Renal cortex interstitium (tissue), 15 donors: ENCODE data around the gene WARS2. TPM values are rescaled to one million over a fixed set of nuclear protein-coding genes. Genes with fewer than 3 reads are reported as not detected.
"Not testable (repeated sequence)": the region's sequence is repeated elsewhere in the genome, so short reads cannot be mapped to it uniquely, and the experiment has no call there.

Experiments
- DNase-seq, 11 donors: peaks; one replicate each; pipeline ENCODE4 v3.0.0-alpha.2; 2013; ENCODE audit warnings: low read depth in 9 of 11, low spot score in 4 of 11; ENCODE audit errors: extremely low read depth in 1 of 11
- long read RNA-seq, 16 experiments: transcript quantifications; one replicate each; lab custom pipeline, GENCODE V29; 2026
- polyA plus RNA-seq, 3 donors: library from polyadenylated mRNA; unstranded; fragments of 120-200 nt; gene quantifications; one replicate each; pipeline ENCODE4 v1.2.1, GENCODE V29; 2013; ENCODE audit not compliant: insufficient read length in 3 of 3

Gene WARS2
- 10 to 100 TPM; 20.8 to 22.7 (median 22.5) TPM for polyA plus RNA-seq
- long read RNA-seq, donor 1, transcript WARS2-201 (6 exons, 2,800 nt), result major isoform, 5 of 6 reads
- long read RNA-seq, donor 1, partial matches to known transcripts, result 0 of 6 reads
- long read RNA-seq, donor 1, other reads (novel, unspliced or antisense), result 0 of 6 reads
- long read RNA-seq, donor 2, transcript WARS2-201 (6 exons, 2,800 nt), result major isoform, 5 of 6 reads
- long read RNA-seq, donor 2, partial matches to known transcripts, result 0 of 6 reads
- long read RNA-seq, donor 2, other reads (novel, unspliced or antisense), result 0 of 6 reads
- long read RNA-seq, donor 3, transcript WARS2-201 (6 exons, 2,800 nt), result major isoform, 5 of 5 reads
- long read RNA-seq, donor 3, partial matches to known transcripts, result 0 of 5 reads
- long read RNA-seq, donor 3, other reads (novel, unspliced or antisense), result 0 of 5 reads
- long read RNA-seq, donor 4, transcript WARS2-201 (6 exons, 2,800 nt), result major isoform, 6 of 8 reads
- long read RNA-seq, donor 4, partial matches to known transcripts, result 0 of 8 reads
- long read RNA-seq, donor 4, other reads (novel, unspliced or antisense), result 0 of 8 reads
- long read RNA-seq, donor 5, result 0 reads
- long read RNA-seq, donor 6, partial matches to known transcripts, result 0 of 4 reads
- long read RNA-seq, donor 6, other reads (novel, unspliced or antisense), result 0 of 4 reads
- long read RNA-seq, donor 7, partial matches to known transcripts, result 0 of 4 reads
- long read RNA-seq, donor 7, other reads (novel, unspliced or antisense), result 0 of 4 reads
- long read RNA-seq, donor 8, transcript WARS2-201 (6 exons, 2,800 nt), result major isoform, 8 of 11 reads
- long read RNA-seq, donor 8, partial matches to known transcripts, result 0 of 11 reads
- long read RNA-seq, donor 8, other reads (novel, unspliced or antisense), result 0 of 11 reads
- long read RNA-seq, donor 9, transcript WARS2-201 (6 exons, 2,800 nt), result major isoform, 5 of 5 reads
- long read RNA-seq, donor 9, partial matches to known transcripts, result 0 of 5 reads
- long read RNA-seq, donor 9, other reads (novel, unspliced or antisense), result 0 of 5 reads
- long read RNA-seq, donor 10, transcript WARS2-201 (6 exons, 2,800 nt), result major isoform, 8 of 10 reads
- long read RNA-seq, donor 10, partial matches to known transcripts, result 0 of 10 reads
- long read RNA-seq, donor 10, other reads (novel, unspliced or antisense), result 0 of 10 reads
- long read RNA-seq, donor 11, partial matches to known transcripts, result 0 of 3 reads
- long read RNA-seq, donor 11, other reads (novel, unspliced or antisense), result 0 of 3 reads
- long read RNA-seq, donor 12, partial matches to known transcripts, result 0 of 4 reads
- long read RNA-seq, donor 12, other reads (novel, unspliced or antisense), result 0 of 4 reads
- long read RNA-seq, donor 13, partial matches to known transcripts, result 5 of 10 reads
- long read RNA-seq, donor 13, other reads (novel, unspliced or antisense), result 0 of 10 reads
- long read RNA-seq, donor 14, partial matches to known transcripts, result 0 of 5 reads
- long read RNA-seq, donor 14, other reads (novel, unspliced or antisense), result 0 of 5 reads
- long read RNA-seq, donor 15, partial matches to known transcripts, result 0 of 1 reads
- long read RNA-seq, donor 15, other reads (novel, unspliced or antisense), result 0 of 1 reads
- long read RNA-seq, donor 16, transcript WARS2-201 (6 exons, 2,800 nt), result major isoform, 9 of 10 reads
- long read RNA-seq, donor 16, partial matches to known transcripts, result 0 of 10 reads
- long read RNA-seq, donor 16, other reads (novel, unspliced or antisense), result 0 of 10 reads

GRCh38 chr1:119140177-119141019 is at the start of gene WARS2:
Gene WARS2, minus strand, starts transcription at chr1:119140653. Its CDS starts 9 bp downstream, at chr1:119140644.
- DNase-seq, result peak; percentile 94 to 99 (median 97)

GRCh38 chr1:119188926-119189325 is 48.5 kb upstream of the WARS2 start:
- no peak for DNase-seq

GRCh38 chr1:119187416-119187815 is 47.0 kb upstream of the WARS2 start:
- no peak for DNase-seq

- DNase-seq, result no peak
Observed at GRCh38 chr1:119186471-119186870, 46.0 kb upstream of the WARS2 start.

- no peak for DNase-seq
Observed at GRCh38 chr1:119184972-119185371, 44.5 kb upstream of the WARS2 start.

- DNase-seq, result no peak
Observed at GRCh38 chr1:119181218-119181617, 40.8 kb upstream of the WARS2 start.

GRCh38 chr1:119179051-119179450 is 38.6 kb upstream of the WARS2 start:
- DNase-seq, result no peak

GRCh38 chr1:119172927-119173326 is 32.5 kb upstream of the WARS2 start:
- DNase-seq, result not testable (repeated sequence)

GRCh38 chr1:119171381-119172010 is 31.0 kb upstream of the WARS2 start:
- not testable (repeated sequence) for DNase-seq

GRCh38 chr1:119163396-119163795 is 22.9 kb upstream of the WARS2 start:
- no peak for DNase-seq

- peak in 4 of 11 donors; percentile 27 to 58 (median 43) for DNase-seq
Observed at GRCh38 chr1:119160866-119161265, 20.4 kb upstream of the WARS2 start.

GRCh38 chr1:119160409-119160808 is 20.0 kb upstream of the WARS2 start:
- DNase-seq, result no peak

GRCh38 chr1:119159966-119160365 is 19.5 kb upstream of the WARS2 start:
- no peak for DNase-seq

- DNase-seq, result no peak
Observed at GRCh38 chr1:119159111-119159510, 18.7 kb upstream of the WARS2 start.

- not testable (repeated sequence) for DNase-seq
Observed at GRCh38 chr1:119156761-119157160, 16.3 kb upstream of the WARS2 start.

- DNase-seq, result not testable (repeated sequence)
Observed at GRCh38 chr1:119155069-119155468, 14.6 kb upstream of the WARS2 start.

- no peak for DNase-seq
Observed at GRCh38 chr1:119150150-119150549, 9.7 kb upstream of the WARS2 start.
